ENCODE measurements around the gene VIPR1.

- TF ChIP-seq, protein P1, sequence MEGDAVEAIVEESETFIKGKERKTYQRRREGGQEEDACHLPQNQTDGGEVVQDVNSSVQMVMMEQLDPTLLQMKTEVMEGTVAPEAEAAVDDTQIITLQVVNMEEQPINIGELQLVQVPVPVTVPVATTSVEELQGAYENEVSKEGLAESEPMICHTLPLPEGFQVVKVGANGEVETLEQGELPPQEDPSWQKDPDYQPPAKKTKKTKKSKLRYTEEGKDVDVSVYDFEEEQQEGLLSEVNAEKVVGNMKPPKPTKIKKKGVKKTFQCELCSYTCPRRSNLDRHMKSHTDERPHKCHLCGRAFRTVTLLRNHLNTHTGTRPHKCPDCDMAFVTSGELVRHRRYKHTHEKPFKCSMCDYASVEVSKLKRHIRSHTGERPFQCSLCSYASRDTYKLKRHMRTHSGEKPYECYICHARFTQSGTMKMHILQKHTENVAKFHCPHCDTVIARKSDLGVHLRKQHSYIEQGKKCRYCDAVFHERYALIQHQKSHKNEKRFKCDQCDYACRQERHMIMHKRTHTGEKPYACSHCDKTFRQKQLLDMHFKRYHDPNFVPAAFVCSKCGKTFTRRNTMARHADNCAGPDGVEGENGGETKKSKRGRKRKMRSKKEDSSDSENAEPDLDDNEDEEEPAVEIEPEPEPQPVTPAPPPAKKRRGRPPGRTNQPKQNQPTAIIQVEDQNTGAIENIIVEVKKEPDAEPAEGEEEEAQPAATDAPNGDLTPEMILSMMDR (IDR thresholded peaks at IDR 0.05): no peak
- no peak for TF ChIP-seq POLR2A (IDR thresholded peaks at IDR 0.05)
Measured at GRCh38 chr3:42541079-42541478, 38.6 kb downstream of the VIPR1 start.

Measured in thyroid gland (tissue), 4 donors.